IMR-90 (cell line): ENCODE measurements around the gene BANF1. TPM values are rescaled to one million over a fixed set of nuclear protein-coding genes. Genes with fewer than 3 reads are reported as not detected.

ENCODE experiments used
- ATAC-seq: fragments of 200-7000 bp; cut with Tn5 transposase; 2 replicates; pipeline ENCODE4 v1.9.1; 2020; ENCODE audit warnings: low read depth, mild to moderate bottlenecking, moderate library complexity
- BruUV-seq: library from RNA; stranded (reverse); fragments of 400-500 nt; replicated peaks from 2 replicates; lab custom pipeline; 2021; lab: Mats Ljungman, UMichigan
- CTCF ChIA-PET: fragments of 300-600 bp; formaldehyde crosslinking; extraction: SDS; loops from one replicate; lab custom pipeline; 2021; ENCODE audit warnings: antibody characterized with exemption; lab: Yijun Ruan, JAX
- POLR2A ChIA-PET: fragments of 300-600 bp; sonication (Branson Sonifier 250); formaldehyde crosslinking; loops from one replicate; lab custom pipeline; 2022; ENCODE audit warnings: antibody characterized with exemption; ENCODE audit not compliant: unreplicated experiment; lab: Charles Lee
- DNase-seq: peaks from one replicate; pipeline ENCODE4 v3.0.0; 2013
- H2AFZ ChIP-seq: replicated peaks from 2 replicates; pipeline ENCODE3; 2013; ENCODE audit warnings: low read length, mild to moderate bottlenecking; ENCODE audit not compliant: poor library complexity
- H2AK5ac ChIP-seq: 2 replicates; pipeline ENCODE4 v1.6.1; 2013; ENCODE audit warnings: low read depth, low read length, inconsistent platforms
- H2AK9ac ChIP-seq: replicated peaks from 2 replicates; pipeline ENCODE3; 2013; ENCODE audit warnings: mild to moderate bottlenecking, low read depth, low read length, moderate library complexity; ENCODE audit not compliant: poor library complexity
- H2BK120ac ChIP-seq: 2 replicates; pipeline ENCODE4 v1.6.1; 2013; ENCODE audit warnings: low read depth, low read length, inconsistent platforms
- H2BK15ac ChIP-seq: 3 replicates; pipeline ENCODE4 v1.6.1; 2013; ENCODE audit warnings: low read depth, low read length, inconsistent platforms
- H2BK20ac ChIP-seq: 2 replicates; pipeline ENCODE4 v1.6.1; 2013; ENCODE audit warnings: low read depth, mild to moderate bottlenecking, inconsistent platforms, low read length, moderate library complexity
- H2BK5ac ChIP-seq: 2 replicates; pipeline ENCODE4 v1.6.1; 2013; ENCODE audit warnings: mild to moderate bottlenecking, low read depth, low read length, inconsistent platforms; ENCODE audit not compliant: poor library complexity, severe bottlenecking
- H3K14ac ChIP-seq: replicated peaks from 2 replicates; pipeline ENCODE4 v1.6.1; 2013; ENCODE audit warnings: low read depth, low read length, inconsistent platforms
- H3K18ac ChIP-seq: 2 replicates; pipeline ENCODE4 v1.6.1; 2013; ENCODE audit warnings: low read depth, low read length, control low read depth
- H3K23ac ChIP-seq: 2 replicates; pipeline ENCODE4 v1.6.1; 2013; ENCODE audit warnings: low read depth, low read length, inconsistent platforms
- H3K27ac ChIP-seq: 2 replicates; pipeline ENCODE4 v1.5.1; 2013; ENCODE audit warnings: mild to moderate bottlenecking, control low read depth, low read length; ENCODE audit not compliant: insufficient read depth
- H3K27me3 ChIP-seq: 2 replicates; pipeline ENCODE4 v1.6.1; 2013; ENCODE audit warnings: low read length; ENCODE audit not compliant: control insufficient read depth, insufficient read depth
- H3K36me3 ChIP-seq: 2 replicates; pipeline ENCODE4 v1.6.1; 2013; ENCODE audit warnings: low read length, mixed read lengths; ENCODE audit not compliant: control insufficient read depth, insufficient read depth
- H3K4ac ChIP-seq: 2 replicates; pipeline ENCODE4 v1.6.1; 2013; ENCODE audit warnings: low read depth, low read length, inconsistent platforms
- H3K4me1 ChIP-seq: 2 replicates; pipeline ENCODE4 v1.6.1; 2013; ENCODE audit warnings: low read length, mixed read lengths; ENCODE audit not compliant: control insufficient read depth, insufficient read depth
- H3K4me2 ChIP-seq: 2 replicates; pipeline ENCODE4 v1.6.1; 2013; ENCODE audit warnings: low read depth, mild to moderate bottlenecking, control low read depth, low read length, moderate library complexity
- H3K4me3 ChIP-seq: 2 replicates; pipeline ENCODE4 v1.5.1; 2013; ENCODE audit warnings: low read depth, mild to moderate bottlenecking, control low read depth, low read length, moderate library complexity; ENCODE audit not compliant: insufficient read depth
- H3K56ac ChIP-seq: 2 replicates; pipeline ENCODE4 v1.6.1; 2013; ENCODE audit warnings: low read length, inconsistent platforms; ENCODE audit not compliant: insufficient read depth; ENCODE audit errors: extremely low read depth
- H3K79me1 ChIP-seq, 2 experiments: 2 replicates each; pipeline ENCODE4 v1.6.1; 2013; ENCODE audit warnings: low read length in 2 of 2, inconsistent platforms in 1 of 2, low read depth in 1 of 2
- H3K9ac ChIP-seq: 2 replicates; pipeline ENCODE4 v1.6.1; 2013; ENCODE audit warnings: low read depth, low read length, control low read depth
- H3K9me1 ChIP-seq: 2 replicates; pipeline ENCODE4 v1.6.1; 2013; ENCODE audit warnings: low read length, inconsistent platforms; ENCODE audit not compliant: insufficient read depth
- H3K9me3 ChIP-seq: 2 replicates; pipeline ENCODE4 v1.6.1; 2013; ENCODE audit warnings: low read length; ENCODE audit not compliant: control insufficient read depth, insufficient read depth
- H4K20me1 ChIP-seq: 2 replicates; pipeline ENCODE4 v1.6.1; 2013; ENCODE audit warnings: low read length, inconsistent platforms; ENCODE audit not compliant: insufficient read depth
- H4K5ac ChIP-seq: 2 replicates; pipeline ENCODE4 v1.6.1; 2013; ENCODE audit warnings: mild to moderate bottlenecking, low read depth, low read length, control low read depth
- H4K8ac ChIP-seq, 2 experiments: 2 replicates each; pipeline ENCODE4 v1.6.1; 2013; ENCODE audit warnings: low read depth in 2 of 2, low read length in 2 of 2, control low read depth in 1 of 2, inconsistent platforms in 1 of 2
- H4K91ac ChIP-seq: 2 replicates; pipeline ENCODE4 v1.6.1; 2013; ENCODE audit warnings: low read depth, low read length, inconsistent platforms; ENCODE audit not compliant: insufficient read depth
- RAD21 ChIP-seq: IDR thresholded peaks from 2 replicates; pipeline ENCODE4 v1.6.1; 2012; ENCODE audit warnings: low read length, improper control_type of control experiment
- RCOR1 ChIP-seq: IDR thresholded peaks from 2 replicates; pipeline ENCODE4 v1.6.1; 2012; ENCODE audit warnings: mild to moderate bottlenecking, low read length, improper control_type of control experiment; ENCODE audit not compliant: insufficient replicate concordance
- RFX5 ChIP-seq: IDR thresholded peaks from 2 replicates; pipeline ENCODE4 v1.8.0; 2012; ENCODE audit warnings: low read depth, mild to moderate bottlenecking, low read length, moderate library complexity
- WGBS, 2 experiments: methylation state at CpG; one replicate each; pipeline versions ENCODE4 v1.1.5 to v1.1.7; 2013; ENCODE audit warnings: missing lambda C conversion rate in 2 of 2; ENCODE audit not compliant: insufficient read length in 1 of 2; ENCODE audit errors: extremely low coverage in 2 of 2; 5-methylcytosine and 5-hydroxymethylcytosine counted together
- dilution Hi-C: fragments of 300-500 bp; cut with HindIII; formaldehyde crosslinking; loops from one replicate; pipeline ENCODE4 v1.14.3; 2018; ENCODE audit warnings: low sequenced_read_pairs; ENCODE audit not compliant: unreplicated experiment
- in situ Hi-C: fragments of 300-500 bp; cut with MboI; formaldehyde crosslinking; loops from 3 replicates; pipeline ENCODE4 v1.14.3; 2019; ENCODE audit warnings: low sequenced_read_pairs, inconsistent platforms, mixed read lengths
- intact Hi-C: fragments of 100-400 bp; cut with micrococcal nuclease; formaldehyde crosslinking; loops from 2 replicates; pipeline ENCODE4 v1.10.0; 2022
- polyA plus RNA-seq, 3 experiments: library from polyadenylated mRNA; depleted of rRNA; stranded (reverse); fragments of >200 nt; gene quantifications; 2 replicates each; pipeline ENCODE4 v1.2.3, GENCODE V29; 2012; ENCODE audit warnings: low replicate concordance in 1 of 3
- total RNA-seq: library from RNA; depleted of rRNA; stranded (reverse); fragments of >200 nt; gene quantifications from 2 replicates; pipeline ENCODE4 v1.2.3, GENCODE V29; 2012
- TF ChIP-seq, protein P1 (sequence below): conservative IDR thresholded peaks from 2 replicates; pipeline ENCODE4 v1.5.1; 2012; ENCODE audit warnings: mild to moderate bottlenecking, low read depth, low read length, improper control_type of control experiment
- TF ChIP-seq, protein P2 (sequence below): fragments of 150-350 bp; IDR thresholded peaks from 2 replicates; pipeline ENCODE4 v1.6.1; 2016; ENCODE audit warnings: low read depth, mild to moderate bottlenecking, low read length, moderate library complexity, borderline replicate concordance

The BANF1 gene
- total and polyA plus RNA-seq, 2 of the 4 experiments (the other 2 are of a cell fraction): 36.6 to 242 TPM

DNA sequence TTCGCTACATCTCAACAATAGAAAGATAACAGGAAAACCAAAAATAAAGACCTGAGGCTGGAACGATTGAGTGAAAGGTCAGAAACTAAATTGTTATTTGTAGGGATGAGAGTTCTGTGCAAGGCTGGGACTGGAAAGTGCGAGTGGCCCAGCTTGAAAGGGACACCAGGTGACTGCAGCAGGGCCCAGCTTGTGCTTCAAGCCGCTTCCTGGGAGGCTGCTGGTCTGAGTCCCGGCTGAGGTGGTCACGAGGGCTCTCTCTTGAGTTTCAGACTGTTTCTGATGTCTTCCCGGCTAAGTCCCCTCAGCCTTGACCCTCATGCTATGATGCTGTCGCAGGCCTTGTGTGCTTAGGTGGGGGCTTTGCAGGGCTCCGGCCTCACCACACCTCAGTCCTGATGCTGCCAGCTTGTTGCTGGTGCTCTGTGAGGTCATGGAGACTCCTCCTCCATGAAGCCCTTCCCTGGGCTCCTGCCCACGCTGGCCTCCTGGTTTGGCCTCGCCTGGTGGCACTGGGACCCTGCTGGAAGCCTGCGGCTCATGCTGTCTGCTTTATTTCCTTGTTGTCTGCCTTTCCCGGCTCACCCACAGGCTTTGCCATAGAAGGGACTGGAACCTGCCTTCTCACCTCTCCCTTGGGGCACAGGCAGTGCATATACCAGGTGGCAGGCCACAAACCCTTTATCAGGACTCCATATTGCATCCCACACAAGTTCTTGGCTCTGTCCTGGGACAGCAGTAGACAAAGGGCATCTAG is 4.0 kb downstream of the BANF1 start:
- WGBS, 2 experiments: 76% methylated on average over 9 of the region's 13 CpGs; no CpG with 5 or more reads in 1 of the 2 experiments
- H3K9me1 ChIP-seq: no peaks in the 10 kb centered on the region
- peak overlapping the region; percentile 9; the same call in 1 of the 2 replicates for H2AK5ac ChIP-seq
- no peak overlapping the region for H3K4me2 ChIP-seq
- DNase-seq: no peak
- intact Hi-C loops: no loop called here
- no peak overlapping the region for H3K9ac ChIP-seq
- H4K20me1 ChIP-seq: peaks cover 6% of the 10 kb centered on the region
- POLR2A ChIA-PET: no interaction called here
- H3K56ac ChIP-seq: no peak overlapping the region
- dilution Hi-C loops: no loop called here
- no peak overlapping the region for H4K8ac ChIP-seq
- CTCF ChIA-PET: interaction anchor here (1.0 kb wide), 1 partner anchor 38 kb away, joined by 3 read pairs; no protein-coding TSS in a partner anchor
- TF ChIP-seq, protein P1, sequence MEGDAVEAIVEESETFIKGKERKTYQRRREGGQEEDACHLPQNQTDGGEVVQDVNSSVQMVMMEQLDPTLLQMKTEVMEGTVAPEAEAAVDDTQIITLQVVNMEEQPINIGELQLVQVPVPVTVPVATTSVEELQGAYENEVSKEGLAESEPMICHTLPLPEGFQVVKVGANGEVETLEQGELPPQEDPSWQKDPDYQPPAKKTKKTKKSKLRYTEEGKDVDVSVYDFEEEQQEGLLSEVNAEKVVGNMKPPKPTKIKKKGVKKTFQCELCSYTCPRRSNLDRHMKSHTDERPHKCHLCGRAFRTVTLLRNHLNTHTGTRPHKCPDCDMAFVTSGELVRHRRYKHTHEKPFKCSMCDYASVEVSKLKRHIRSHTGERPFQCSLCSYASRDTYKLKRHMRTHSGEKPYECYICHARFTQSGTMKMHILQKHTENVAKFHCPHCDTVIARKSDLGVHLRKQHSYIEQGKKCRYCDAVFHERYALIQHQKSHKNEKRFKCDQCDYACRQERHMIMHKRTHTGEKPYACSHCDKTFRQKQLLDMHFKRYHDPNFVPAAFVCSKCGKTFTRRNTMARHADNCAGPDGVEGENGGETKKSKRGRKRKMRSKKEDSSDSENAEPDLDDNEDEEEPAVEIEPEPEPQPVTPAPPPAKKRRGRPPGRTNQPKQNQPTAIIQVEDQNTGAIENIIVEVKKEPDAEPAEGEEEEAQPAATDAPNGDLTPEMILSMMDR: no peak
- TF ChIP-seq RFX5: no peak
- TF ChIP-seq RCOR1: no peak
- no peak for TF ChIP-seq RAD21
- TF ChIP-seq, protein P2, sequence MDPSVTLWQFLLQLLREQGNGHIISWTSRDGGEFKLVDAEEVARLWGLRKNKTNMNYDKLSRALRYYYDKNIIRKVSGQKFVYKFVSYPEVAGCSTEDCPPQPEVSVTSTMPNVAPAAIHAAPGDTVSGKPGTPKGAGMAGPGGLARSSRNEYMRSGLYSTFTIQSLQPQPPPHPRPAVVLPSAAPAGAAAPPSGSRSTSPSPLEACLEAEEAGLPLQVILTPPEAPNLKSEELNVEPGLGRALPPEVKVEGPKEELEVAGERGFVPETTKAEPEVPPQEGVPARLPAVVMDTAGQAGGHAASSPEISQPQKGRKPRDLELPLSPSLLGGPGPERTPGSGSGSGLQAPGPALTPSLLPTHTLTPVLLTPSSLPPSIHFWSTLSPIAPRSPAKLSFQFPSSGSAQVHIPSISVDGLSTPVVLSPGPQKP: no peak
- H3K18ac ChIP-seq: no peak overlapping the region
- BruUV-seq: no TSS peak
- H3K36me3 ChIP-seq: peaks cover 7% of the 10 kb centered on the region; the same call in 1 of the 2 replicates
- no peak overlapping the region for H4K91ac ChIP-seq
- no peak overlapping the region for H3K14ac ChIP-seq
- H2BK5ac ChIP-seq: no peak overlapping the region
- H3K4ac ChIP-seq: no peak overlapping the region
- no peak overlapping the region for H4K5ac ChIP-seq
- peak overlapping the region; percentile 26 for H2AK9ac ChIP-seq
- H3K79me1 ChIP-seq: peaks cover 14 to 23% of the 10 kb centered on the region in 2 experiments
- no peak overlapping the region for H2BK120ac ChIP-seq
- H2BK20ac ChIP-seq: no peak overlapping the region
- no peaks in the 10 kb centered on the region for H3K9me3 ChIP-seq
- no peaks in the 10 kb centered on the region; the same call in none of the 2 replicates for H3K4me1 ChIP-seq
- H3K27me3 ChIP-seq: peaks cover 4% of the 10 kb centered on the region
- in situ Hi-C loops: no loop called here
- H3K4me3 ChIP-seq: no peak overlapping the region
- H3K27ac ChIP-seq: no peak overlapping the region
- H3K23ac ChIP-seq: no peak overlapping the region
- no peak overlapping the region for H2AFZ ChIP-seq
- no peak for ATAC-seq
- no peak overlapping the region for H2BK15ac ChIP-seq
